Sigmoid colon (tissue), 4 donors: ENCODE data around the gene RALGAPB.

Experiments
- EP300 ChIP-seq, 4 donors: sonication (generic); formaldehyde crosslinking; IDR thresholded peaks; one replicate each; pipeline ENCODE4 v1.6.1; 2017; ENCODE audit warnings: antibody characterized with exemption in 4 of 4
- POLR2A ChIP-seq, 2 donors: fragments of 450-650 bp; IDR thresholded peaks; one replicate each; pipeline ENCODE4 v1.6.1; 2016; ENCODE audit warnings: antibody characterized with exemption in 2 of 2, mild to moderate bottlenecking in 2 of 2, moderate library complexity in 2 of 2
- POLR2AphosphoS5 ChIP-seq, 4 donors: sonication (generic); formaldehyde crosslinking; IDR thresholded peaks; one replicate each; pipeline ENCODE4 v1.6.1; 2017; ENCODE audit warnings: antibody characterized with exemption in 4 of 4
- TF ChIP-seq, protein P1 (sequence below), 4 experiments: fragments of 450-650 bp in 3 of 4; fragments of 200-600 bp in 1 of 4; IDR thresholded peaks; one replicate each; pipeline ENCODE4 v1.5.1; 2016 to 2019; ENCODE audit warnings: antibody characterized with exemption in 4 of 4, mild to moderate bottlenecking in 3 of 4, moderate library complexity in 2 of 4

DNA sequence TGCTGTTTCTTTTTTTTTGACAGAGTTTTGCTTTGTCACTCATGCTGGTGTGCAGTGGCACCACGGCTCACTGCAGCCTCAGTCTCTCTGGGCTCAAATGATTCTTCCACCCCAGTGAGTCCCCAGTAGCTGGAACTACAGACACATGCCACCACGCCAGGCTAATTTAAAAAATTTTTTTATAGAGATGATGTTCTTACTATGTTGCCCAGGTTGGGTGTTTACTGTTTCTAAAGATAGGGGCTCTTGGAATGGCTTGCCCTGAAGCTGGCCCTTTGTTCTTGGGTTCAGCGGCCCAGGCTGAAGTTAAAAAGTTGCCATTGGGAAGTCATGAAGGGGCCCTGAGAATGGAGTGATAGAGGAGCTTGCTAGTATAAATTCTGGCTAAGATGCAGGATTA, 16.5 kb downstream of the RALGAPB start:
- TF ChIP-seq POLR2A (IDR thresholded peaks at IDR 0.05) = no peak
- TF ChIP-seq, protein P1, sequence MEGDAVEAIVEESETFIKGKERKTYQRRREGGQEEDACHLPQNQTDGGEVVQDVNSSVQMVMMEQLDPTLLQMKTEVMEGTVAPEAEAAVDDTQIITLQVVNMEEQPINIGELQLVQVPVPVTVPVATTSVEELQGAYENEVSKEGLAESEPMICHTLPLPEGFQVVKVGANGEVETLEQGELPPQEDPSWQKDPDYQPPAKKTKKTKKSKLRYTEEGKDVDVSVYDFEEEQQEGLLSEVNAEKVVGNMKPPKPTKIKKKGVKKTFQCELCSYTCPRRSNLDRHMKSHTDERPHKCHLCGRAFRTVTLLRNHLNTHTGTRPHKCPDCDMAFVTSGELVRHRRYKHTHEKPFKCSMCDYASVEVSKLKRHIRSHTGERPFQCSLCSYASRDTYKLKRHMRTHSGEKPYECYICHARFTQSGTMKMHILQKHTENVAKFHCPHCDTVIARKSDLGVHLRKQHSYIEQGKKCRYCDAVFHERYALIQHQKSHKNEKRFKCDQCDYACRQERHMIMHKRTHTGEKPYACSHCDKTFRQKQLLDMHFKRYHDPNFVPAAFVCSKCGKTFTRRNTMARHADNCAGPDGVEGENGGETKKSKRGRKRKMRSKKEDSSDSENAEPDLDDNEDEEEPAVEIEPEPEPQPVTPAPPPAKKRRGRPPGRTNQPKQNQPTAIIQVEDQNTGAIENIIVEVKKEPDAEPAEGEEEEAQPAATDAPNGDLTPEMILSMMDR (IDR thresholded peaks at IDR 0.05) = no peak
- no peak for TF ChIP-seq POLR2AphosphoS5 (IDR thresholded peaks at IDR 0.05)
- no peak for TF ChIP-seq EP300 (IDR thresholded peaks at IDR 0.05)
